ENCODE results near the gene FAM53B.
A peak's percentile ranks its signal among the peaks of the same experiment; 100 is the strongest.

The FAM53B gene

DNA sequence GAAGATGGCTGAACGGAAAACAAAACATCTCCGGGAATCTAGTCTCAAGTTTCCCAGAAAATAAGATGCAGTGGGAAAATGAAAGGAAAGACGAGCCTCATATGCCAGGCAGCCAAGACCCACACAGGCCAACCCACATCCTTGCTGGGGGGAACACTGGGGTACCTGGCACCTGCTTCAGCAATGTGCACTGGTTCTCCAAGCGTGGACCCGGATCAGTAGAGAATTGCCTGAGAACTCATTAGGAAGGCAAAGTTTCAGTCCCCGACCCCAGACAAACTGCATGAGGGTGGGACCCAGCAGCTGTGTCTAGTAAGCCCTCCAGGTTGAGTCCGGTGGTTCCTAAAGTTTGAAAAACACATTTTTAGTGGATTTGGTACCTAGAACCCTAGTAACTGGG lies 18.4 kb downstream of the FAM53B start:
- no peak for DNase-seq

DNA sequence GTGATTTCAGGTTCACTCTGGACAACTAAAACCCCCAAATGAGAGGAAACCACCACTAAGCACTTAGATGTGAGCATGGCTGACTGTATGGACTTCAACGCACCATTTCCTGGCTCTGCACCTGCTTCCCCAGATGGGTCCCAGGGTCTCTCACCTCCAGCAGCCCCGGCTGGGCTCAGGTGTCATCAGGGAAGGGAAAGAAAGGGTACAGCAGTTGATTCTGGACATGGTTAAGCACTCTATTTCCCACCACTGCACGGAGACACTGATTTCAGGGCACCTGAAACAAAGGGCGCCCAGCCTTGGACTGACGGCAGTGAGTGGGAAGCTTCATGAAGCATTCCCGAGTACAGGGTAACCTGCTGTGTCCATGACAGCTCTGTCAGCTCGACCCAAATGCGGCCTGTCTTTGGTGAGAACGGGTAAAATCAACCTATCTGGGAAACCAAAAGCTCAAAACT lies 19.0 kb downstream of the FAM53B start:
- DNase-seq, result no peak

DNA sequence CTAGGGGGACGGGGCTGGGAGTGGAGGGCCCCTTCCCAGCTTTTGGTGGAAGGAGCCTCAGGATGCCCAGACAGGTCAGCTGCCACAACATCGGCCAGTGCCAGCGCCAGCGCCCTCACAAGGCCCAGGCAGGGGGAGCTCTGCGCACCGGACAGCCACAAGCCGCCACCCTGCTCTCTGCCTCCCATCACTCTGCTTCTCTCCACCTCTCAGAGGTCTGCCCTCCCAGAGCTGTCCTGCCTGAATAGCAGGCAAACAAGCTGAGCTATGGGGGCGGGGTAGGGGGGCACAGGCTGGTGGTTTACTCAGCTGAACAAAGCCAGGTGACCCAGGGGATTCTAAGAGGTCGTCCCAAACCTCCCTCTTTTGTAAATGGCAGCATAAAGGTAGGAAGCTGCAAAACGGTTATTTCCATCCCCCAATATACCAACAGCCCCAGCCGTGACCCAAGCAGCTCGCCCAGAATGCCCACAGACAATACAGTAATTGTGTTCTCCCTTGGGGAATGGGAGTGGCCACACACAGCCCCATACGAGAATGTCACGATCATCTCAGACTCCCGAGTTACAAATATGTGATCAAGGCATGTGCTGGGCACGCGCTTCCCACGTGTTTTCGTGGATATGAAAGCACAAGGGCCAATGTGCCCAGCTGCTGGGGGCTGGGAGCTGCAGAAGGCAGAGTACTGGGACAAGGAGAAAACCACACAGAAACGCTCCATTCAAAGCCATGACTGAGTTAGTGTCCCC lies 19.7 kb downstream of the FAM53B start:
- DNase-seq, result no peak

DNA sequence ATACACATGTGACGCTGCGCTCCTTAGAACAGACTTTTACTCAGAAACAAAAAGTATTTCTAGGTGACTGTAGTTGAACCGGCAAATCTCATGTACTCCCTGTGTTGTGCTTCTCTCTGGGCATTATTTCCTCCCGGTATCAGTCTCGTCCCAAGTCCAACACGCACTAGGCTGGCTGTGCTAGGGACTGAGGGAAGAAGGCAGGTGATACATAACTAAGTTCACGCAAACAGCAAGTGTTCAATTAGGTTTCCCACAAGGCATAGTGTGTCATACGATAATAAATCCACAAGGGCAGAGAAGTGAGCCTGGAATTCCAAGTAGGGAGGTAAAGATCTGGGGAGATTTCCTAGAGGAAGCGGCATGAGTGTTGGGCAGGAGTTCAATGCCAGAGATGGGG lies 20.4 kb downstream of the FAM53B start:
- DNase-seq, result no peak

DNA sequence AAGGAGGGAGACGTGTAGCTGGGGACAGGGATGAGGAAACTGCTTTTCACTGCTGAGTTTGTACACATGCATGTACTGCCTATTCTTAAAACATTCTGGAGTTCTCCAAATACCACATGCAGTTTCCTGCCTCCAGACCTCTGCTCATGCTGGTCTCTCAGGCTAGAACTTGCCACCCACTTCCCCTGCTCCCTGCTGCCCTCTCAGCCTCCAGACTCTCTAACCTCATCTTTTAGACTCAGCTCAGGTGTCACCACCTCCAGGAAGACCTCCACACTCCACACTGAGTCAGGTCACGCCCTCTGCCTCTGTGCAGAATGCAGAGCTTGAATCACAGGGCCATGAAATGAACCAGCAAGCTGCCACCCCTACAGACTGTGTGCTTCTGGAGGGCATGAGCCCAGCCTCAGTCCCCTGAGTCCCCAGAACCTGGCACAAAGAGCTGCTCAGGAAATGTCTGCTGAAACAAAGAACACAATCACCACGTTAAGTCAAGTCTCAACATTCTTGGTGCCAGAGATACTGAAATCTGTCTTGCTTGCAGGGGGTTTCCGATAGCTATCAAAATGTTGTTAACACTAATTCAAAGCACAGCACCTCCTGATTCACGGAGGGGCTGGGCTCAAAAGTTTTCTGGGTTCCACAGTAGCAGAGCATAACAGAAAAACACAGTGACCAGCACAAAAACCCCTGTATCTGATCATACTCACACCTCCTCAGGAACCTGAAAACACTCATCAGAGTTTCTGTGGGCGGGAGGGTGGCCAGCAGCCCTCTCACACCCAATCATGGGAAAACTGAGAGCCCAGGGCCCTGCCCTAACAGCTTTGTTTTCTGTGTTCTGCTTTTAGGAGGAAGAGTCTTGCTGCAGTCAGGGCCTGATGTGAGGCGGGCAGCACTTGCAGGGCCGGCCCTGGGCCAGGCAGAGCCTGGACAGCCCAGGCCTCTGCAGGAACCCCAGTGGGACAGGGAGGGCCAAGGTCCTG lies 21.1 kb downstream of the FAM53B start:
- no peak for DNase-seq

DNA sequence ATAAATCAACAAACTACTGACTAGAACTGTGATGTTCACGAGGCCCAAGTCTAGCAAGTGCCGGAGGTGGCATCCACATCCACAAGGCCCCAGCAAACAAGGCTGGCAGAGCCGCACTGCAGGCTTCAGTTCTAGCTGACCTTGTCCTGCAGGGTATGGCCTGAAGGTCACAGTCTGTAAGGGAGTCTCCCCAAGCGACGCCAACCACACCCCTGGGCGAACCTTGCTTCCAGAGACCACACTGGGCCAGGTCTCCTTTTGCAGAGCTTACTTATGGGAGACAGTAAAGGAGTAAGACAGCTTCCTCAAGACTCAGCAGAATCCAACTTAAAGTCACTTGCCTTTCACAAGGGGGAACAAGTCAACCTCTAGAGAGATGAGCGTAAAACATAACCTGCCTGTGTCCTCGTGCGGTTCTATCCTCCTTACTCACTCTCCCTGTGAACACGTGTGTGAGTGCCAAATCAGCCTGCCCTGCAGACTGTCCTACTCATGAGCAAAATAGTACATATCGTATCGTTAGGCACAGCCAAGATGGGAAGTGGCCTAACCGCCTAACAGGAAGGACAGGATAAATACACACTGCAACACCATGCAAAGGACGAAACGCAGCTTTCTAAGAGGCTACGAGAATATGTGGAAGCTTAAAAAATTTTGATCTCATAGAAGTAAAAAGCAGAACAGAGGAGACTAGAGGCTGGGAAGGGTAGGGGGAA lies 22.7 kb downstream of the FAM53B start:
- no peak for DNase-seq

DNA sequence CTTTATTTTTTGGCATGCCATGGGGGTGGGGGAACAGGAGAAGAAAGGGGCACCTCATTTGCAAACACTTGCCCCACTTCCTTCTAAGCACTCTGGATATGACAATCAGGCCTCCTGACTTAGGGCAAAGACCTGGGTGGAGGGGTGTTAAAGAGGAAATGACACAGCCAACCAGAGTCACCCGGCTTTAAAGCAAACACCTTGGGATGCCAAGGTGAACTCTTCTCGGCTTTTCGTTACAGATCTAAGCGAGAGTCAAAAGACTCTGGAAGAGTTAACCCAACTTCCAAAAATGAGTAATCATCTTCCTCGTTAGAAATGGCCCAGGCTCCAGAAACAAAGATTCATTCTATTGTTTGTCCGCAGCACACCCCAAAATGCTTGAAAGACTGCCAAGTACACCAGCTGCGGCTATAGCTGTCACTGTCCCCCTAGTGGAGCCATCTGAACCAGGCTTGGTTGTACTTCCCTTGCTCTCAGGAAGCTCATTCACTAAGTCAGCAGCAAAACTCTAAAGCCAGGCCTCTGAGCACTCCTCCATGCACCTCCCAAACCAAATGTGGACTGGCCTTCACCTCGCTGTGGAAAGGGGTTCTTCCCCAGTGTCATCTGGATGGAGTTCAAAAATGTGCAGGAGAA lies 24.8 kb downstream of the FAM53B start:
- DNase-seq, result peak; percentile 49

DNA sequence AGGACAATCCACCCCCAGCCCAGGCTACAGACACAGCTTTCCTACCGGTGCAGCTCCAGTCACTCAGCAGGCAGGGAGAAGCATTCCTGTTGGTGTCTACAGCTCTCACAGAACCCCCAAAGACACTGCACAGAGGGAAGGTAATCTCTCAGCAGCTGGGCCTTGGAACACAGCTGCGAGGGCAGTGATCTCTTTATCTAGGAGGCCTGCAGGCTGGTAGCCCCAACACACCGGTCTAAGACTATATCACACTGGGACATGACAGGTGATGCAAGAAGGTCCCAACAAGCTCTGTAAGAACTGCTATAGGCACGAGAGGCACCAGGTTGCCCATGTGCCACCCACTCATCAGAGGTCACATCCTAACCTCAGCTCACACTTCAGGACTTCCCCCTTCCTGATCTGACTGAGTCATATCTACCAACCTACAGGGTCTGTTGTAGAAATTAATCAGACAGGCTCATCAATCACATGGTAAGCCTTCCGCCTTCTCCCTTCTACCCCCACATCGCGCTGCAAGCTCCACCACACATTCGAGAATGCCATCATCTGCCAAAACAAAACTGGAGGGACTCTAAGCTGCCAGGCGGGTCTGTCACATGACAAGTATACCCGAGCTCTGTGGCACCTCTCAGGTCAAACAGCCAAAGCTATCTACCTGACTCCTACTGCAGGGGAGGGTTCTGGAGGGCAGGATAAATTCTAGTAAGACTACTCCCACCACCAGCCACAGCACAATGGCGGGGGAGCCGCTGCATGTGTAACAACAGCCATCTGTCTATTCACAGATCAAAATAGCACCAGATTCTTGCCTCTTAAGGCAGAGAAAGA lies 26.1 kb downstream of the FAM53B start:
- no peak for DNase-seq

DNA sequence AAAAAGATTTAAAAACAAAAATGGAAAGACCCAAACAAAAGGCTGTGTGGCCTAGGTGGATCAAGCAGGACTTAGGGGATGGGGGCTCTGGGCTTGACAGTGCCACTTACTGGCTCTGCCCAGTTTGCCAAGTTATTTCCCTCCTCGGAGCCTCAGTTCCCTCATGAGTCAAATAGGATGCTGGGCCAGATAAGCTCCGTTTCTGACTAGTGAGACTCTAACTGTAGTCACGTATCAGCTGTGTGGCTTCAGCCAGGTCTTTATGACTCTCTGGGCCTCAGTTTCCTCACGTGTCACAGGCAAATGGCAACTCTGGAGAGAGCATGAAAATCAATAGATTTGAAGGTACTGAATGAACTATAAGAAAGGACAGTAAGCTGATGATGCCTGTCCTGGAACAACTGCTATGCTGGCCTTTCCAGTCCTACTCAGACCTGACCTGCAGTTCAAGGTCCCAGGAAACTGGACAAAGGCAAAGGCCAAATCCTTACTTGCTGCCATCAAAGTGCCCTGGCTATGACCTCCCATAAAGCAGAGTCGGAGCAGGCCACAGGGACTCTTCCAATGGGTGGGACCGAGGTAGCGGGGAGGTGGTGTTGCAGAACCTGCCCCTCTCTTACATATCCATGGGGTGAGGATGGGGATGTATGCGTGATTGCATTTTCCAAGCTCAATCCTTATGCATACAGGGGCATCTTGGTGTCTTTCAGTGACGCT lies 27.0 kb downstream of the FAM53B start:
- no peak for DNase-seq

DNA sequence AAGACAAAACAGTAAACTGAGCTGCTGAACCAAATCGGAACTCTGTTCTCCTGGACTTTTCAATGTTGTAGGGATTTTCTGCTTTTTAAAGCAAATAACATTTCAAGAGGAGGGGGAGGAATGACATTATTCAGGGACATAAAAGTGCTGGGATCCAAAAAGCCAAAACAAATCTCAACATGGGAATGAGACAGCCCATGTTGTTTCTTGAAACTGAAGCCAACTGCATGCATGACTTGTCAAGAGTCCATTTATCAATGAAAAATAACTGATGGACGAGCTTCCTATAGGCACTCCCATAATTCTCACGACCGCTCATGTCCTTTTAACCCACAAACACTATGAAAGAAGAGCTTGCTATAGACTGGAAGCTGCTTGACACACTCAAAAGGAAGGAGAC lies 27.8 kb downstream of the FAM53B start:
- no peak for DNase-seq

DNA sequence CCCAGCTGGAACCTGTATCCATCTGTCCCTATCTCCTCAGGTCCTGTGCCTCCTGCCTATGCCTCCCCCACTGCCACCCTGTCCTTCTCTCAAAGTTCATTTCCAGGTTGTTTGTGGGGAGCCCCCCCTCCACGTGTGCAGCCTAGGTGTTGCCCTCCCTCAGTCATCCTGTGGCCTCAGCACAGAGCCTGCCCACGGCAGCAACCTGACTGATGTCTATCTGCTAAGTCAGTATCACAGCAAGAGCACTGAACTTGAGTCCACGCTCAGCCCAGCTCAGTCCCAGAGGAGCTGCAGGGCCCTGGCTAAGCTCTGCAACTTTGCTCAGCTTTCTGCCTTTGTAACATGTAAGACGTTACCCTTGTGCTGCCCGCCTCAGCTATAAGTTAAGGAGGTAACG lies 28.7 kb downstream of the FAM53B start:
- no peak for DNase-seq

DNA sequence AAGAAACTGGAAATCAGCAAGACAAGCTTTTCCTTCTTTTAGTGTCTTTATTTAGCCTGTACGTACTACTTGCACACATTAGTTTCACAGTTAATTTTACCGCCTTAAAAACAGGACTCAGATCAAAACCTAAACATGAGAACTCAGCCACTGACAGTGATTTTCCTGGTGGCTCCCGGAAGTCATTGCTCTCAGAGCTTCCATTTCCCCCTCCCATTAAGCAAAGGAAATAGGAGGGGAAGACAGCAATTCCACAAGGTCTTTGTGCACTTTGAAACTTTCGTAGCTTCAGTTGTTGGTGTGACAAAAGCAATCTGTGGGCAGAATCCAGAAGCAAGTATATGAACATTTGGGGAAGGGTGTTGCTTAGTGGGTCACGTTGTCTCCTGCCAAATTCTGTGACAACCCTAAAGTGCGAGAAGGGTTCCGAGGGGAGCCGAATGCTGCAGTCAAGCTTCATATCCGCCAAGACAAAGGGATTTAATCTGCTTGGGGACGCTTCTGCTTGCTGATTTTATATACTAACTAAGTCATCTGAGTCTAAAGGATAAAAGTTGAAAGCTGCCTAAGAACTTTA lies 30.4 kb downstream of the FAM53B start:
- DNase-seq, result no peak

DNA sequence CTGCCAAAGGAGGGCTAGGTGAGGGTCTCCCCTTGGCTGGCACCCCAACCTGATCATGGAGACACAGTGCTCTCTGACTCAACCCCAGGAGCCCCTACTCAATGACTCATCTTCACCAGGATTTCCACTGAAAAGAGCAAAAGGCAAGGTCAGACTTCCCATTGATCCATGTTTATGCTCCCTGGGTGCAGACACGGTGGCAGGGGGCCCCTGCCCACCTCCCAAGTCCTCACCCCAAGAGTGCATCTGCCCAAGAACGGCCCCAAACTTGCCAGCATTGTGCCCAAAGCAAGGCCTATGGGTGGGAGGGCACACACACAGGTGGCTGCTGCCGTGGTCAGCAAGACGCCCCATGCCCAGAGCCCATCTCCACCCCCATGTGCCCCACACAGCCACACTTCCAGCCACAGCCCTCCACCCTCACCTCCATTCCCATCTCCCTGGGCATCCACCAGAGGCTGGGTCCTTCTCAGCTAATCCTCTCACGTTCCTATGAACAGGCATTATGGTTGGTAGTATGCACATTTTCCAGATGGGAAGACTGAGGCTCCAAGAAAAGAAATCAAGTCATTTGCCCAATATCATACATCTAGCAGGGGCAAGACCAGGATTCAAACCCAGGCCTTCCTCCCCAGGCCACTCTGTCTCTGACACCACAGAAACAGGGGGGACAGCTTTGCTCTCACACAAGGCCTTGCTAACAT lies 31.3 kb downstream of the FAM53B start:
- DNase-seq, result no peak

DNA sequence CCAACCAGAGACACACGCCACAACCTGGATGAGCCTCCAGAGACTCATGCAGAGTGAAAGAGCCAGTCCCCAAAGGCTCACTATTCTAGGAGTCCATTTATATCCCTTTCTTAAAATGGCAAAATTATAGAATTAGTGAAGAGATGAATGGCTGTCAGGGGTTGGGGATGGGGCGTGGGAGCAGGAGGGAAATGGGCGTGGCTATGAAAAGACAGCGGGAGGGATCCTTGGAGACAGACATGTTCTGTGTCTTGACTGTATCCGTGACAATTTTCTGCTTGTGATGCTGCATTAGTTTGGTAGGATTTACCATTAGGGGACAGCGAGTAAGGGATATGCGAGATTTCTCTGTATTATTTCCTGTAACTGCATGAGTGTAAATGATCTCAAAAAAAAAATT lies 33.0 kb downstream of the FAM53B start:
- no peak for DNase-seq

DNA sequence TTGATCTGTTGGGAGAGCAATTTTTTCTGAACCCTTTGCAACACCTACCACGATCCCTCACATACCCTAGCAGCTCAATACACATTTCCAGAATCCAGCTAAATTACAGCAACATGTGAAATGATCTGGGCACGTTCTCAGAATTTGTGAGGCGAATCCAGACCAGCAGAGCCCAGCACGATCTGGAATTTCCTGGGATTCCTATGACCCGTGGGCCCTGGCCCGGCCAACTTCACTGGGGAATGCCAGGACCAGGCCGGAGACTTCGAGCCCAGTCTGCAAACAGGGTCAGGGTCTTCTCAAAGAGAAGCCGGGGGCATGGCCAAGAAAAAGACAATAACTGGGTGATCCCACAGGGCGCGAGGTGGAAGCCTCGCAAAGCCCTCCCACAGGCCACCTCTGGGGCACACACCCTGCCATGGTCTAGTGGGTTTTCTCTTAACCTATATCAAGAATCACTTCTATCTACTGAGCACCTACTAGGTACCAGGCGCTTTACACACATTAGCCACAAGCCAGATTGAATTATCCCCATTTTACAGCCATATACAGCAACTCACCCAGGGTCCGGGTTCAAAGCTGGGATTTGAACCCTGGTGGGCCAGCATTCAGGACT lies 33.8 kb downstream of the FAM53B start:
- no peak for DNase-seq

DNA sequence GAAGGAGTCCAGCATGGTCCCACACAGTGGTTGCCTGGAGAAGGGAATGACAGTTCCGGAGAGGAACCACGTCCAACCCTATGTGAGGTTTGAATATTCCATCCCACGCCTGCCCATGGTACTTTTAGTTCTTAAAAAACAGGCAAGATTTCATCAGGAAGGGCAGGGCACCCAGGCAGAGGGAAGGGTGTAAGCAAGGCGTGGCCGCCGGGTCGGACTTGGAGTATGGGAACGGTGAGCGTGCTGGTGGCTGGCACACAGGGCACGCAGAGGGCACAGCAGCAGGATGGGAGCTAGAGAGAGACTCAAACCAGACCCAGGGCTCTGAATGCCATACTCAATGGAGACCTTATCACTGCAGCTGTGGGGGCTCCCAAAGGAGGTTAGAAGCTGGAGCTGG lies 34.3 kb downstream of the FAM53B start:
- no peak for DNase-seq

DNA sequence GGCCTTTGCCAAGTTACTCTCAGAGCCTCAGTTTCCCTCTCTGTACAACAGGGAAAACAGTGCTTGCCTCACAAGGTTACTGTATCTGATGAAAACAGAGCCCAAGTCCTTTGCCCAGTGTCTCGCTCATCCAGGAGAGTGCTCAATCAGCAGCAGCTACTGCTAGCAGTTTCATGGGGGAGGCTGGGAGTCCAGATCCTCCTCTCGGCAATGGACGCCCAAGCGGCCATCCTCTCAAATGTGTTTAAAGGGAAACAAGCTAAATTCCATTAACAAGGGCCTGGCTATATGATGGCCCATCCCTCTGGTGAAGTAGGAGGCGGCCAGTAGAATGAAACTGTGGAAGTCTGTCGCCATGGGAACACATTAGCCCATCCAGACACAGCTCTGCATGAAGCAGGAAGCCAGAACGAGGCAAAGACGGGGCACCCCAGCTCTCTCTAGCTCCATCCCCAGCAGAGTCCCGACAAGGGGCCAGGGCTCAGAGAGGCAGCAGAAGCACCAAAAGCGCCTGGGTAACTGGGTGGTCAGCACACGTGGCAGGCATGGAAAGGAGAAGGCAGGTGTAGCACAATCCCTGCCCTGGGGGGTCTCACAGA lies 35.2 kb downstream of the FAM53B start:
- DNase-seq, result no peak

DNA sequence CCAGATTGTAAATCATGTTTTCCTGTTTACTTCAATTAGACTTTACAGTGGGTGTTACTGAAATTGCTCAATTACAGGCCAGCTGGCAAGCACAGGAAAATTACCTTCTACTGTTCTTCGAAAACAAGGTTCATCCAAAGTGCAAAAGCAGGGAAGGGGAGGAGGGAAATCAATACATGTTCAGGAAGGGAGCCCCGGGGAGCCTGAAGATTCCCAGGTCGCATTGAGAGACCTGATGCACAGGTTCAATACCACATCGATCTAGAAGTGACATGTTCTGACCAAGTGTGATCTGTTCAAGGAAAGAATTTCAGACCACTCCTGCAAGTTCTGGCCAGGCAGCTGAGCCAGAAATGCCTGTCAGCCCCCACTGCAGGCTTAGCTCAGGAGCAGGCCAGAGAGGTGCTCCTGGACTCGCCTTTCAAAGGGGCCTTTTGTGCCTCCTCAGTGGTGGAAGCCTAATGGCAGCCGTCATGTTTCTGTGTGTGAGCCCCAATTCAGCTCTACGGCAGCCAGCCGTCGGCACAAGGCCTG lies 35.9 kb downstream of the FAM53B start:
- DNase-seq, result no peak

DNA sequence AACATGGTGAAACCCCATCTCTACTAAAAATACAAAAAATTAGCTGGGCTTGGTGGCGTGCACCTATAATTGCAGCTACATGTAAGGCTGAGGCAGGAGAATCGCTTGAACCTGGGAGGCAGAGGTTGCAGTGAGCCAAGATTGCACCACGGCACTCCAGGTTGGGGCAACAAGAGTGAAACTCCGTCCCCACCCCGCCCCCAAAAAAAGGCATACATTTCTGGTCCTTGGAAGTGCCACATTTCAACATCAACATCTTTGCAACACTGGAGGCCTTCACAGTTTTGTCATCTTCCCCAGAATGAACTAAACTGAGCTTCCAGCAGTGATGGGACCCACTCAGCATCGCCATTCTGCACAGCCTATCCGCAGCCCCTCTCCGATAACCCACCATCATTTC lies 36.6 kb downstream of the FAM53B start:
- no peak for DNase-seq
